Fibroblast of the aortic adventitia (primary cell): ENCODE data around the gene SLC25A43. TPM values are rescaled to one million over a fixed set of nuclear protein-coding genes. Genes with fewer than 3 reads are reported as not detected.
"Not testable (repeated sequence)": the region's sequence is repeated elsewhere in the genome, so short reads cannot be mapped to it uniquely, and the experiment has no call there.

Source experiments
- DNase-seq: peaks from one replicate; pipeline ENCODE4 v3.0.0-alpha.2; 2010; ENCODE audit warnings: low read depth
- H3K4me3 ChIP-seq: 2 replicates; pipeline ENCODE4 v1.5.1; 2011; ENCODE audit warnings: low read depth, mild to moderate bottlenecking, control low read depth, low read length, moderate library complexity
- CTCF ChIP-seq: IDR thresholded peaks from 2 replicates; pipeline ENCODE4 v1.5.1; 2011; ENCODE audit warnings: mild to moderate bottlenecking, low read length, control low read depth, inconsistent platforms; ENCODE audit not compliant: insufficient read depth
- total RNA-seq: library from RNA; depleted of rRNA; stranded (reverse); fragments of >200 nt; gene quantifications from 2 replicates; pipeline ENCODE4 v1.2.3, GENCODE V29; 2012; ENCODE audit warnings: low replicate concordance

Gene SLC25A43
- total RNA-seq, 1 donor: 22.9 TPM

GRCh38 chrX:119486745-119487144 is 87.6 kb downstream of the SLC25A43 start:
- no peak for DNase-seq
- no peak for TF ChIP-seq CTCF

GRCh38 chrX:119487766-119488165 is 88.6 kb downstream of the SLC25A43 start:
- DNase-seq: not testable (repeated sequence)

More at GRCh38 chrX:119486745-119487144, 87.6 kb downstream of the SLC25A43 start:
- H3K4me3 ChIP-seq: no peak overlapping the region

GRCh38 chrX:119488749-119489148 is 89.6 kb downstream of the SLC25A43 start:
- peak; percentile 61 for TF ChIP-seq CTCF

More at GRCh38 chrX:119487766-119488165, 88.6 kb downstream of the SLC25A43 start:
- not testable (repeated sequence) for H3K4me3 ChIP-seq

GRCh38 chrX:119489212-119490074 is 90.3 kb downstream of the SLC25A43 start:
- DNase-seq: no peak
- TF ChIP-seq CTCF: no peak
- no peak overlapping the region for H3K4me3 ChIP-seq

More at GRCh38 chrX:119488749-119489148, 89.6 kb downstream of the SLC25A43 start:
- peak; percentile 71 for DNase-seq
- no peak overlapping the region for H3K4me3 ChIP-seq

- no peak for DNase-seq
- no peak overlapping the region for H3K4me3 ChIP-seq
- no peak for TF ChIP-seq CTCF
Observed at GRCh38 chrX:119492463-119492862, 93.3 kb downstream of the SLC25A43 start.

- not testable (repeated sequence) for DNase-seq, H3K4me3 ChIP-seq
Observed at GRCh38 chrX:119493851-119494495, 94.8 kb downstream of the SLC25A43 start.

GRCh38 chrX:119495734-119496726 is 96.9 kb downstream of the SLC25A43 start:
- TF ChIP-seq CTCF: no peak
- no peak for DNase-seq
- H3K4me3 ChIP-seq: no peak overlapping the region
